HG03196 (cell line): ENCODE data around the gene LRRFIP1.

Source experiments
- ATAC-seq: cut with Tn5 transposase; IDR thresholded peaks from one replicate; pipeline ENCODE4 v1.9.1; 2021; ENCODE audit not compliant: unreplicated experiment

The LRRFIP1 gene

GRCh38 chr2:237639052-237639835 is 11.9 kb downstream of the LRRFIP1 start:
- no peak for ATAC-seq

- ATAC-seq: no peak
These were observed 12.4 kb downstream of the LRRFIP1 start for GRCh38 chr2:237639836-237640220.

- ATAC-seq: no peak
These were observed 13.2 kb downstream of the LRRFIP1 start for GRCh38 chr2:237640493-237640998.

GRCh38 chr2:237642038-237642734 is 14.8 kb downstream of the LRRFIP1 start:
- ATAC-seq: no peak

- ATAC-seq: no peak
These were observed 15.7 kb downstream of the LRRFIP1 start for GRCh38 chr2:237643066-237643465.

- ATAC-seq: no peak
These were observed 16.4 kb downstream of the LRRFIP1 start for GRCh38 chr2:237643582-237644380.

- ATAC-seq: no peak
These were observed 17.0 kb downstream of the LRRFIP1 start for GRCh38 chr2:237644381-237644703.

GRCh38 chr2:237645261-237645660 is 17.9 kb downstream of the LRRFIP1 start:
- no peak for ATAC-seq

- no peak for ATAC-seq
These were observed 20.0 kb downstream of the LRRFIP1 start for GRCh38 chr2:237647176-237648015.

GRCh38 chr2:237648016-237648381 is 20.6 kb downstream of the LRRFIP1 start:
- ATAC-seq: no peak

GRCh38 chr2:237649541-237650454 is 22.4 kb downstream of the LRRFIP1 start:
- ATAC-seq: no peak

- ATAC-seq: no peak
These were observed 23.1 kb downstream of the LRRFIP1 start for GRCh38 chr2:237650455-237650850.

GRCh38 chr2:237651761-237652160 is 24.4 kb downstream of the LRRFIP1 start:
- ATAC-seq: no peak

GRCh38 chr2:237652181-237652580 is 24.8 kb downstream of the LRRFIP1 start:
- no peak for ATAC-seq

- no peak for ATAC-seq
These were observed 25.5 kb downstream of the LRRFIP1 start for GRCh38 chr2:237652854-237653253.

GRCh38 chr2:237653776-237654558 is 26.6 kb downstream of the LRRFIP1 start:
- ATAC-seq: no peak

- ATAC-seq: no peak
These were observed 29.7 kb downstream of the LRRFIP1 start for GRCh38 chr2:237657063-237657462.

GRCh38 chr2:237660381-237660900 is 33.1 kb downstream of the LRRFIP1 start:
- ATAC-seq: no peak

GRCh38 chr2:237661270-237661669 is 33.9 kb downstream of the LRRFIP1 start:
- no peak for ATAC-seq
